Activated gamma-delta T cell treated with anti-CD3 and anti-CD28 coated beads, Interleukin-2, amount 50 U/mL, for 16 hours (primary cell): ENCODE data around the gene CLCN7.

Experiments
- DNase-seq: peaks from one replicate; pipeline ENCODE4 v3.0.0-alpha.2; 2020; ENCODE audit warnings: low read depth

The CLCN7 gene

GRCh38 chr16:1401758-1402154 lies 73.1 kb downstream of the CLCN7 start:
- DNase-seq: no peak

GRCh38 chr16:1401061-1401757 lies 73.6 kb downstream of the CLCN7 start:
- DNase-seq: no peak

DNA sequence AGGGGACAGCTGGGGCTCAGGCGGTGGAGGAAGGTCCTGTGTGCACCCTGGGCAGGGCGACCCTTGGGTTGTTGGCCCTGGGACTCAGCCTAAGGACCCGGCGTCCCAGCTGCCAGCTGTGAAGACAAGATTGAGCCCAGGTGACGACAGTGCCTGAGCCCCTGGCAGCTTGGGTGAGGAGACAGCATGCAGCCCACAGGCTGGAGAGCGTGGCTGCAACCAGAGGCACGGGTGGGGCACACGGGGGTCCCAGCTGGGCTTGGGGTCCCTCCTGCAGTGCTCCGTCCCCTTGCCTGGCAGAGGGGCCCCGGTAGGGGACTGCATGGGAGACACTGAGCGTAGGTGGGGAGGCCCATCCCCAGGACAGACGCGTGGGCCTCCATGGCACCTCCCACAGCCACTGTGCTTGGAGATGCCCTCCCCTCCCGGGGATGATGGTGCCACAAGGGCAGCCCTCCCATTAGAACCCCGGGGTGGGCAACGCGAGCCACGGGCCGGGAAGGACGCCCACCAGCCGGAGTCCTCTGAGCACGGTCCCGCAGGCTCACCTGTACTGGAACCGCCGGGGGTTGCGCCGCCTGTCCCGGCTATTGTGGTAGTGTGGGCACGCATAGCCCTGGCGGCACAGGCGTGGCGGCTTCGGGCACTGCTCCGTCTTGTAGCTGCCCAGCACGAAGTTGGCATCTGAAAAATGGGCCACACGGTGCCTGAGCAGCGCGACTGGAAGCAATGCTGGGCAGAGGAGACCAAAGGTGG lies 75.8 kb downstream of the CLCN7 start:
- no peak for DNase-seq

- DNase-seq: no peak
These were observed 76.5 kb downstream of the CLCN7 start for GRCh38 chr16:1398351-1398750.

DNA sequence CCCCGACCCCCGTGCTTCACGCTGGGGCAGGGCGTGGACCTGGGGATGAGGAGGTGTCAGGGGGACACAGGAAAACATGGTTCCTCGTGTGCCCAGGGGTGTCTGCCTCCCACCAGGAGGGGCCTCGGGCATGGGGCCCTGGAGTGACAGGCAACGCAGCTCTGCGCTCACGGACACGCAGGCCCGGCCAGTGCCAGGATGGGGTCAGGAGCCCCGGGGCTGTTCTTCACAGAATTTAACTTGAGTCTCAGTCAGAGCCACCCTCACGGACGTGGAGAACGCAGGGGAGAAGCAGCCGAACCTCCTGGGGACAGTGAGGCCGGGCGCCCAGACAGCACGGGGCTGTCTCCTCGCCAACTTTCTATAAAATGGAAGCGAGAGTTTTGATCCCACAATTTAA lies 77.0 kb downstream of the CLCN7 start:
- DNase-seq: no peak

DNA sequence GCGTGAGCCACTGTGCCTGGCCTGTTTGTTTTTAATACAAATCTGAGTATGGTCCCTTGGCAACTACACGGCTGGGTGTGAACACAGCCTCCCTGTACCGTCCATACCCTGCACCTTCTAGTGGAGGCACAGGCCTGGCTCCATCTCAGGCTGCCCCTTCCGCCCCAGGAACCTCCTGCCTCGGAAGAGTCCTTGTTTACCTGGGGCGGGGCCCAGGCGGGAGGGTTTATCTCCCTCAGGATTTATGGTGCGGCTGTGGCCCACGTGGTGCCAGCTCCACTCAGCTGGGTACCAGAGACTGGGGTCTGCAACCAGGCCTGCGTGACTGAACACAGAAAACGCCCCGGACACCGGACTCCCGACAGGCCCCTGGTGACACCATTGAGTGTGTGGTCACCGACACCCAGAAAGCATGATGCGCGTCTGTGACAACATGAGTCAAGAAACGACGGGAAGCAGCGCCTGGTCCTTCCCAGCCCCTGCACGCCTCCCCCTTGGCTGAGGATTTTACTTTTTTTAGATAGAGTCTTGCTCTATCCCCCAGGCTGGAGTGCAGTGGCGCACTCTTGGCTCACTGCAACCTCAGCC lies 79.3 kb downstream of the CLCN7 start:
- DNase-seq: no peak
